ENCODE data around the gene RAD50.

DNA sequence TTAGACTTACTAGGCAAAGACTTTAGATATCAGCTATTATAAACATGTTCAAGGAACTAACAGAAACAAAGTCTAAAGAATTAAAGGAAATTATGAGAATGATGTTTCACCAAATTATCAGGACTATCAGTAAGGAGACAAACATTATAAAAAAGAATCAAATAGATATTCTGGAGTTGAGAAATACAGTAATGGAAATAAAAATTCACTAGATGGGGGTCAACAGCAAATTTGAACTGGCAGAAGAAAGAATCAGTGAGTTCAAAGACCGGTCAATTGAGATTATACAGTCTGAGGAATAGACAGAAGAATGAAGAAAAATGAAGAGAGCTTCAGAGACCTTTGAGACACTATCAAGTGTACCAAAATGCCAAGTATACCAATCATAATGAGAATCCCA is 91.6 kb downstream of the RAD50 start:
- TF ChIP-seq, protein P1, sequence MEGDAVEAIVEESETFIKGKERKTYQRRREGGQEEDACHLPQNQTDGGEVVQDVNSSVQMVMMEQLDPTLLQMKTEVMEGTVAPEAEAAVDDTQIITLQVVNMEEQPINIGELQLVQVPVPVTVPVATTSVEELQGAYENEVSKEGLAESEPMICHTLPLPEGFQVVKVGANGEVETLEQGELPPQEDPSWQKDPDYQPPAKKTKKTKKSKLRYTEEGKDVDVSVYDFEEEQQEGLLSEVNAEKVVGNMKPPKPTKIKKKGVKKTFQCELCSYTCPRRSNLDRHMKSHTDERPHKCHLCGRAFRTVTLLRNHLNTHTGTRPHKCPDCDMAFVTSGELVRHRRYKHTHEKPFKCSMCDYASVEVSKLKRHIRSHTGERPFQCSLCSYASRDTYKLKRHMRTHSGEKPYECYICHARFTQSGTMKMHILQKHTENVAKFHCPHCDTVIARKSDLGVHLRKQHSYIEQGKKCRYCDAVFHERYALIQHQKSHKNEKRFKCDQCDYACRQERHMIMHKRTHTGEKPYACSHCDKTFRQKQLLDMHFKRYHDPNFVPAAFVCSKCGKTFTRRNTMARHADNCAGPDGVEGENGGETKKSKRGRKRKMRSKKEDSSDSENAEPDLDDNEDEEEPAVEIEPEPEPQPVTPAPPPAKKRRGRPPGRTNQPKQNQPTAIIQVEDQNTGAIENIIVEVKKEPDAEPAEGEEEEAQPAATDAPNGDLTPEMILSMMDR (IDR thresholded peaks at IDR 0.05; ENCODE audit: low read depth, low read length, poor library complexity, severe bottlenecking), result no peak
- no peak for TF ChIP-seq EZH2phosphoT487 (IDR thresholded peaks at IDR 0.05; ENCODE audit: borderline replicate concordance, low read length)

Data from DOHH2 (cell line).